Measurements from ENCODE around the gene APLP2. TPM values are rescaled to one million over a fixed set of nuclear protein-coding genes. Genes with fewer than 3 reads are reported as not detected.

Gene APLP2
- total and polyA plus RNA-seq, 2 of the 13 experiments (the other 11 are each of a cell fraction or from before 2014, with no cell fraction given) = 315 to 594 TPM

GRCh38 chr11:130181295-130182272 lies 111.9 kb downstream of the APLP2 start (continued):
- TF ChIP-seq HDAC1 (CRISPR knock-in tag; IDR thresholded peaks at IDR 0.05) = peak; percentile 42
- TF ChIP-seq SKIL (CRISPR knock-in tag; IDR thresholded peaks at IDR 0.05; ENCODE audit: borderline replicate concordance) = peak; percentile 61; the same call in 1 of the 2 replicates
- no peak; the same call in 1 of the 2 replicates for TF ChIP-seq SAFB2 (CRISPR knock-in tag; IDR thresholded peaks at IDR 0.05; ENCODE audit: borderline replicate concordance, low read depth)
- TF ChIP-seq ZNF512 (CRISPR knock-in tag; IDR thresholded peaks at IDR 0.05) = no peak
- TF ChIP-seq CEBPG (CRISPR knock-in tag; IDR thresholded peaks at IDR 0.05) = peak; percentile 96
- 0 out of 2 replicates have a peak, but pooled peaks have one; percentile 73 for TF ChIP-seq ZNF510 (CRISPR knock-in tag; IDR thresholded peaks at IDR 0.05; ENCODE audit: low read depth)
- 0 out of 2 replicates have a peak, but pooled peaks have one; percentile 41 for TF ChIP-seq ZNF263 (CRISPR knock-in tag; IDR thresholded peaks at IDR 0.05)
- TF ChIP-seq KLF11 (CRISPR knock-in tag; IDR thresholded peaks at IDR 0.05) = no peak
- 0 out of 2 replicates have a peak, but pooled peaks have one; percentile 30 for TF ChIP-seq TOE1 (CRISPR knock-in tag; IDR thresholded peaks at IDR 0.05)
- TF ChIP-seq JARID2 (CRISPR knock-in tag; IDR thresholded peaks at IDR 0.05; ENCODE audit: insufficient replicate concordance) = no peak
- peak; percentile 37; the same call in 1 of the 2 replicates for TF ChIP-seq ZNF788 (CRISPR knock-in tag; IDR thresholded peaks at IDR 0.05; ENCODE audit: borderline replicate concordance)
- TF ChIP-seq ZNF749 (CRISPR knock-in tag; IDR thresholded peaks at IDR 0.05; ENCODE audit: borderline replicate concordance) = peak; percentile 93
- no peak for TF ChIP-seq THAP7 (CRISPR knock-in tag; IDR thresholded peaks at IDR 0.05)
- TF ChIP-seq ZNF674 (CRISPR knock-in tag; IDR thresholded peaks at IDR 0.05; ENCODE audit: low read depth) = no peak
- peak; percentile 58; the same call in 1 of the 2 replicates for TF ChIP-seq ZNF580 (CRISPR knock-in tag; IDR thresholded peaks at IDR 0.05; ENCODE audit: borderline replicate concordance, low read depth)
- no peak for TF ChIP-seq ZNF780A (CRISPR knock-in tag; IDR thresholded peaks at IDR 0.05)
- no peak; the same call in 1 of the 2 replicates for TF ChIP-seq ZNF607 (CRISPR knock-in tag; IDR thresholded peaks at IDR 0.05; ENCODE audit: borderline replicate concordance)
- no peak for TF ChIP-seq ZNF3 (CRISPR knock-in tag; IDR thresholded peaks at IDR 0.05)
- peak; percentile 54; the same call in 1 of the 2 replicates for TF ChIP-seq ZNF350 (CRISPR knock-in tag; IDR thresholded peaks at IDR 0.05; ENCODE audit: borderline replicate concordance, low read depth)
- no peak for TF ChIP-seq TRIM24 (CRISPR knock-in tag; IDR thresholded peaks at IDR 0.05)
- no peak for TF ChIP-seq HOXA9 (CRISPR knock-in tag; IDR thresholded peaks at IDR 0.05; ENCODE audit: borderline replicate concordance)
- TF ChIP-seq RCOR2 (CRISPR knock-in tag; IDR thresholded peaks at IDR 0.05) = peak; percentile 85

All from HepG2 (cell line).